Activated T-cell treated with anti-CD3 and anti-CD28 coated beads, Interleukin-2, amount 50 U/mL, for 24 hours (primary cell): ENCODE measurements around the gene PCYT1A.
"Not testable (repeated sequence)": the region's sequence is repeated elsewhere in the genome, so short reads cannot be mapped to it uniquely, and the experiment has no call there.

Experiments used
- DNase-seq: peaks from one replicate; pipeline ENCODE4 v3.0.0-alpha.2; 2020
- H3K27ac Mint-ChIP-seq: 2 replicates; pipeline ENCODE4 v1.8.0; 2020; ENCODE audit warnings: mild to moderate bottlenecking, mixed read lengths
- H3K27me3 Mint-ChIP-seq: 2 replicates; pipeline ENCODE4 v1.8.0; 2020; ENCODE audit warnings: mixed read lengths
- H3K36me3 Mint-ChIP-seq: 2 replicates; pipeline ENCODE4 v1.8.0; 2020; ENCODE audit warnings: low read depth, mixed read lengths
- H3K4me1 Mint-ChIP-seq: 2 replicates; pipeline ENCODE4 v1.8.0; 2020; ENCODE audit warnings: low read depth, mixed read lengths
- H3K4me3 Mint-ChIP-seq: 2 replicates; pipeline ENCODE4 v1.8.0; 2020; ENCODE audit warnings: mild to moderate bottlenecking, moderate library complexity, mixed read lengths
- H3K9me3 Mint-ChIP-seq: 2 replicates; pipeline ENCODE4 v1.8.0; 2020; ENCODE audit warnings: mixed read lengths

The PCYT1A gene

DNA sequence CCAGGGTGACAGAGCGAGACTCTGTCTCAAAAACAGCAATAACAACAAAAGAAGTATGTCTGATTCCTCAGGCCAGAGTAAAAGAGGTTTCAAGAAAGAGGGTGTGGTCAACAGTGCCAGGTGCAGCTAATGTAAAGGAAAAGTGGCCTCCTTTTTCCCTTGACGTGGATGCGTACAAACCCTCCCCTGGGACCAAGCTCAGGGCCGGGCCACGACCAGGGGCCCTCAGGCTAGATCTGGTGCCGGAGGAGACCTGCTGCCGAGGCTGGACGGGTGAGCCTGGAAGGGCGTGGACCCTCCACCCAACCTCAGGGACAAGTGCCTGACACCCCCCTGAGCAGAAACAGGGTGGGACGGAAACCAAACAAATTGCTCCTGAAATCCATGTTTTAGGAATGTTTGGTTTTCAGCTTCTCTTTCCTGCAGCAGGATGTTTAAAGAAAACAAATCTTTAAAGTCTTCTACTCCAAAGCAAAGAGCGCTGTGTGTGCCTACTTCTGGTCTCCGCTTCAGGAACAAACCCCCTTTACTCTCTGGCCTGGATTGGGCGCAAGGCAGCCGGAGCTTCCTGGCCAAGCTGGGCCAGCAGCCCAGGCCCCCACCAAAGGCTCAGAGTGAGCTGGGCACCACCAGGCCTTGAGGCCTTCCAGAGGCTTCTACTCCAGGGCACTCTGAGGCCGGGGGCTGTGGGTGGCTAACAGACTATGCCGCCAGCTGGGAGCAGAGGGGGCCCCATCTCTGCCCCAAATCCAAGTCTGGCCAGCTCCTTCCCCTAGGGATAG is 97.8 kb downstream of the PCYT1A start:
- H3K27ac Mint-ChIP-seq, result no peak overlapping the region
- no peak for DNase-seq
- no peaks in the 10 kb centered on the region for H3K36me3 Mint-ChIP-seq
- H3K4me3 Mint-ChIP-seq, result no peak overlapping the region
- peaks cover 42% of the 10 kb centered on the region for H3K4me1 Mint-ChIP-seq
- H3K27me3 Mint-ChIP-seq, result no peaks in the 10 kb centered on the region
- H3K9me3 Mint-ChIP-seq, result no peaks in the 10 kb centered on the region

DNA sequence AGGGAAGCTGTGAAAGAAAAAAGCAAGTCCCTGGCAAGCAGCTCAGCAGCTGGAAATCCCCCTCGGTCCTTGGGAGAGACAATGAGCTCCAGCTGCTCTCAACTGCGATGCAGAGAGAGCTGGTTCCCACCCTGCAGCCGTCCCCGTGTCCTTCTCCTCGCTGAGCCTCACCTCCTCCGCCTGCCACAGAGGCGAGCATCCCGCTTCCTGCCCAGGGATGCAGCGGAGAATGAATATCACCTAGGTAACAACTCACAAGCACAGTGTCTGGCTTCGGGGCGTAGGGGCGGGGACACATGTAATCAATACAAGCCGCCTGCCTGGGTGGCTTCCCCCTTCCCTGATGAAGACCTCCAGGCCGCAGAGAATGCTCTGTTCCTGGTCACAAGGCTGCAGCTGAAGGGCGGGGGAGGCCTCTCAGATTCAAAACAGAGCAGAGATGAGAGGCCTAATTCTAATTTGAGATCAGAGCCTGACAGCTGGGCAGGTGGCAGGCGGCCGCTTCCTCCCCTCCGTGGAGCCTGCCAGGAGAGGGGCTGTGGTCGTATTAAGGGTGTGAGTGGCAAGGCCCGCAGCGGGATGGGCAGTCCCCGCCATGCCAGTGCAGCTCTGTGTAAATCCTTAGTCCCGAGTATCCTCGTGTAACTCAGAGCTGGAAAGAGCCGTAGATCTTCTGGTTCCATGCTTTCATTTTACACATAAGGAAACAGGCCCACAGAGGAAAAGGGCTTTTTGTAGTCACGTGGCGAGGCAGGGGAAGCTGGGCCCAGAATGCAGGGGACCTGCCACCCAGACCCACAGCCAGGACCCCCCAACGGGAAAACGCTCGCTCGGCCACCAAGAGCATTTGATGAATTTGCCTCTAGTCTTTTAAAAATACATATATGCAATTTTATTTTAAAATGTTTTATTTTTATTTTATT is 100.6 kb downstream of the PCYT1A start:
- no peaks in the 10 kb centered on the region for H3K36me3 Mint-ChIP-seq
- no peaks in the 10 kb centered on the region for H3K27me3 Mint-ChIP-seq
- no peaks in the 10 kb centered on the region for H3K9me3 Mint-ChIP-seq
- peak overlapping the region; percentile 72 for H3K27ac Mint-ChIP-seq
- peaks cover 43% of the 10 kb centered on the region for H3K4me1 Mint-ChIP-seq
- DNase-seq, result no peak
- peak overlapping the region; percentile 56 for H3K4me3 Mint-ChIP-seq

DNA sequence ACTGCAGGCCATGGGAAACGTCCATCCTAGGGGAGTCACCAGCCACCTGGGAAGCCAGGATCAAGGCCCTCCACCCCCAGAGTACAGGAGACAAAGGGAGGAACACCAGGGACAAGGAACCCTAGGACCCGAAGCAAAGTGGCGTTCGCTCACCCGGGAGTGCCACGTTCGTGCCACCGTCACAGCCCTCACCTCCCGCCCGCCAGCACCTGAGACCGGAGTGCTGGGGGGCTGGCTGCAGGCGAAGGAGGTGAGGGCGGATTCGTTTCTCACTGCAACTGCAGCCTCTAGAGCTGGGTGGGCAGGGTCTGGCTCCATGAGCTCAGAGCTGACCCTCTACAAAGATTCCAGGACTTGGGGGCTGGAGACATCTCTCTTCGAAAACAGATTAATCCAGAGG is 102.6 kb downstream of the PCYT1A start:
- Mint-ChIP-seq H3K27me3 (no peaks in the 10 kb centered on the region), H3K36me3 (no peaks in the 10 kb centered on the region), H3K4me3 (no peak overlapping the region), H3K4me1 (peaks cover 51% of the 10 kb centered on the region), H3K27ac (no peak overlapping the region), H3K9me3 (no peaks in the 10 kb centered on the region)
- DNase-seq, result no peak

DNA sequence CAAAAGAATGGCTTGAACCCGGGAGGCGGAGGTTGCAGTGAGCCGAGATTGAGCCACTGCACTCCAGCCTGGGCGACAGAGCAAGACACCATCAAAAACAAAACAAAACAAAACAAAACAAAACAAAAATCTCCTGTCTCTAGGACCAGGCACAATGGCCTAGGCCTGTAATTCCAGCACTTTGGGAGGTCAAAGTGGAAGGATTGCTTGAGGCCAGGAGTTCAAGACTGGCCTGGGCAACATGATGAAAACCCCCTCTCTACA is 103.4 kb downstream of the PCYT1A start:
- H3K4me1 Mint-ChIP-seq, result peaks cover 58% of the 10 kb centered on the region
- not testable (repeated sequence) for H3K4me3 Mint-ChIP-seq, H3K27me3 Mint-ChIP-seq, DNase-seq, H3K36me3 Mint-ChIP-seq, H3K9me3 Mint-ChIP-seq
- peak overlapping the region; percentile 94 for H3K27ac Mint-ChIP-seq

DNA sequence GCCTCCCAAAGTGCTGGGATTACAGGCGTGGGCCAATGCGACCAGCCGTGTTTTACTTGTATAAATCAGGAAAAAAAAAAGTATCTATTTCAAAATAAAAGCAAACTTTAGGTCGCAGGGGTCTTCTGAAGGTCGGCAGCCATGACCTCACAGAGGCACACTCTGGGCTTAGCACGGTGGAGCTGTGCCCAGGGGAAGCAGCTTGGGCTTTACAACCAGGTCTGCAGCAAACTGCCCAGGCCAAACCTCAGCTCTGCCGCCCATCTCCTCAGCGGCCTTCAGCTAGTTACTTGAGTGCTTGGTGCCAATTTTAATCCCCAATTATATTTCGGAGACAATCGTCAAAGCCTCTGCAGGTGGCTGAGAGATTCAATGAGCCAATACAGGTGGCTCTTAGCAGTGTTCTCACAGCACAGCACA is 106.4 kb downstream of the PCYT1A start:
- no peaks in the 10 kb centered on the region for H3K9me3 Mint-ChIP-seq

DNA sequence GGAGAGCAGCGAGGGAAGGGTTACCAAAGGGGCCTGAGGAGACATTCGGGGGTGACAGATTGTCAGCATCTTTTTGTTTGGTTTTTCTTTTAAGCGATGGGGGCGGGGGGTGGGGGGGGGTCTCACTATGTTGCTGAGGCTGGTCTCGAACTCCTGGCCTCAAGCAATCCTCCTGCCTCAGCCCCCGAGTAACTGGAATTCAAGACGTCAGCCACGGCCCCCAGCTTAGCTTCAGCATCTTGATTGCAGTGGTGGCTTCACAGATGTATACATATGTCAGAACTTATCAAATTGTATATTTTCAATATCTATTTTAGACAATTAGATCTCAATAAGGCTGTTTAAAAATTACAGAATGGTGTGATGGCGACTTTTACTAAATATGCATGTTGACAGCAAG is 107.2 kb downstream of the PCYT1A start:
- DNase-seq, result no peak
- Mint-ChIP-seq H3K27ac (peak overlapping the region; percentile 94), H3K4me3 (peak overlapping the region; percentile 53), H3K9me3 (no peaks in the 10 kb centered on the region), H3K36me3 (no peaks in the 10 kb centered on the region), H3K27me3 (no peaks in the 10 kb centered on the region), H3K4me1 (peaks cover 59% of the 10 kb centered on the region)

More for the DNA sequence above, 106.4 kb downstream of the PCYT1A start:
- no peak for DNase-seq
- Mint-ChIP-seq H3K36me3 (no peaks in the 10 kb centered on the region), H3K4me3 (no peak overlapping the region), H3K27me3 (no peaks in the 10 kb centered on the region), H3K27ac (peak overlapping the region; percentile 94), H3K4me1 (peaks cover 59% of the 10 kb centered on the region)
